ENCODE results near the gene BEX1.
"Not testable (repeated sequence)": the region's sequence is repeated elsewhere in the genome, so short reads cannot be mapped to it uniquely, and the experiment has no call there.

The BEX1 gene

GRCh38 chrX:103063918-103064434 lies at the start of gene BEX1:
TSS of gene BEX1 (minus strand) at chrX:103064171. CDS start at chrX:103063274, 897 bp downstream.
- DNase-seq, result peak; percentile 73 to 86

DNA sequence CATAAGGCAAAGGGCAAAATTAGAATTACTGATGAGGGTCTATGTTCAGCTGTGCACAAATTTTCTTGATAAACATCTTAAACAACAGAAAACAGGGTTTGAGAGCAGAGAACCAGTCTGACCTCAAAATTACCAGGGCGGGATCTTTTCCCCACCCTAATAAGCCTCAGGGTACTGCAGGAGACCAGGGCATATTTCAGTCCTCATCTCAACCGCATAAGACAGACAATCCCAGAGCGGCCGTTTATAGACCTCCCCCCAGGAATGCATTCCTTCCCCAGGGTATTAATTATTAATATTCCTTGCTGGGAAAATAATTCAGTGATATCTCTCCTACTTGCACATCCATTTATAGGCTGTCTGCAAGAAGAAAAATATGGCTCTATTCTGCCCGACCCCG lies 45.5 kb upstream of the BEX1 start:
- not testable (repeated sequence) for DNase-seq

DNA sequence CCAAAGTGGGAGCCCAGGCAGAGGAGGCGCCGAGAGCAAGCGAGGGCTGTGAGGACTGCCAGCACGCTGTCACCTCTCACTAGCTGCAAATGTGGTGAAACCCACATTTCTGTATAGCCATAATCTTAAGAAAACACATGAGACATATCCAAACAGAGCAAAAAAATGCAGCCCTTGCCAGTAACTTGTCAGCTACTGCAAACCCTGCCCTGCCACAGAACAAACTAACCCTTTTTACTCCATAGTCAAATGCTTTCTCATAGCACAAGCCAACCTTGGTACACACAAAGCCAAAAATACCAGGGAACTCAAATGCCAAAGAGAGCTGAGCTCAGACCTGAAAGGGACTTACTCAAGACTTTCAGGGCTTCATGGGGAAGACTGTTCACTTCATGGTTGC lies 43.9 kb upstream of the BEX1 start:
- DNase-seq, result no peak

DNA sequence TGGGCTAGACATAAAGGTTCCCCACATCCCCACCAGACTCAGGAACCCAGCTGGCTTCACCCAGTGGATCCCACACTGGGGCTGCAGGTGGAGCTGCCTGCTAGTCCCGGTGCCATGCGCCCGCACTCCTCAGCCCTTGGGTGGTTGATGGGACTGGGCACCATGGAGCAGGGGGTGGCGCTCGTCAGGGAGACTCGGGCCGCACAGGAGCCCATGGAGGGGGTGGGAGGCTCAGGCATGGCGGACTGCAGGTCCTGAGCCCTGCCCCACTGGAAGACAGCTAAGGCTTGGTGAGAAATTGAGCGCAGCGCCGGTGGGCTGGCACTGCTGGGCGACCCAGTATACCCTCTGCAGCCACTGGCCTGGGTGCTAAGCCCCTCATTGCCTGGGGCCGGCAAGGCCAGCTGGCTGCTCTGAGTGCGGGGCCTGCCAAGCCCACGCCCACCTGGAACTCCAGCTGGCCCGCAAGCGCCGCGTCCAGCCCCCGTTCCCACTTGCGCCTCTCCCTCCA lies 43.3 kb upstream of the BEX1 start:
- DNase-seq, result not testable (repeated sequence)

DNA sequence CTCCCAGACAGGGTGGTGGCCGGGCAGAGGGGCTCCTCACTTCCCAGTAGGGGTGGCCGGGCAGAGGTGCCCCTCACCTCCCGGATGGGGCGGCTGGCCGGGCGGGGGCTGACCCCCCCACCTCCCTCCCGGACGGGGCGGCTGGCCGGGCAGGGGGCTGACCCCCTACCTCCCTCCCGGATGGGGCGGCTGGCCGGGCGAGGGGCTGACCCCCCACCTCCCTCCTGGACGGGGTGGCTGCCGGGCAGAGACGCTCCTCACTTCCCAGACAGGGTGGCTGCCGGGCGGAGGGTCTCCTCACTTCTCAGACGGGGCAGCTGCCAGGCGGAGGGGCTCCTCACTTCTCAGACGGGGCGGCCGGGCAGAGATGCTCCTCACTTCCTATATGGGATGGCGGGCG lies 40.4 kb upstream of the BEX1 start:
- not testable (repeated sequence) for DNase-seq

- not testable (repeated sequence) for DNase-seq
Measured at GRCh38 chrX:103103866-103104265, 39.9 kb upstream of the BEX1 start.

- no peak for DNase-seq
Measured at GRCh38 chrX:103101299-103102042, 37.5 kb upstream of the BEX1 start.

GRCh38 chrX:103100484-103100883 lies 36.5 kb upstream of the BEX1 start:
- DNase-seq, result no peak

- DNase-seq, result no peak
Measured at GRCh38 chrX:103099691-103100090, 35.7 kb upstream of the BEX1 start.

DNA sequence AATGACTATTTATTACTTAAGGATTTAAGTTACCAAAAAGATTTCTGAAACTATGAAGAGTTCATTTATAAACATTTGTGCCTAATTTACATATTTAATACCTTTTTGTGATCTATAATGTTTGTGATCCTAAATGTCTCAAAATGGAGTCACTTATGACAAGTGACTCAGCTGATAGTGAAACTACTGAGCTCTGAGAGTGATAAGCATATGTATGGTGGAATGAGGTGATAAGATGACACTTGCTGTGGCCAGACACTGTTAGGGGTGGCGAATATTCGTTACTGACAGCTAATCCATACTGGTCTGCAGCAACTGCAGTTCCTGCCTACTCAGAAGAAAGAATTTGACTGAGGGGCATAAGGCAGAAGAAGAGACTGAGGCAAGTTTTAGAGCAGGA lies 34.5 kb upstream of the BEX1 start:
- no peak for DNase-seq

GRCh38 chrX:103092942-103093341 lies 29.0 kb upstream of the BEX1 start, which contains the start of gene NXF3:
TSS of gene NXF3 (minus strand) at chrX:103093143. CDS start at chrX:103093023, 120 bp downstream.
- no peak for DNase-seq

DNA sequence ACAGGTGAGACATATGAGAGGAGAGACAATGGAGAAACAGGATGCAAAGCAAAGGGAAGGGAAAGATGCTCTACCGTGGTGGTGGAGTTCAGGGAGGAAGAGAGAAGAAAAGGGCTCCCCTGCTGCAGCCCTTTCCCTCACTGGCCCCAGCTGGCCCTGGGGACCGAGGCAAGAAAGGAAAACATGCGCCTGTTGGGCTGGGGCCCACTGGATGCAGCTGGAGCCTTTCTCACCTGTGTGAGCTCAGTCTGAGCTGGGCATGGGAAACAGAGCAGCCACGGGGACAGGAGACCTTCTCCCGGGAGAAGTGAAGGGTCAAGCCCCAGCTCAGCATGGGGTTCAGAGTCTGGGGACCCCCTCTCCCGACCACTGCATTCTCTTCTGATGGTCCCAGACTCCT lies 17.1 kb upstream of the BEX1 start:
- DNase-seq, result no peak

DNA sequence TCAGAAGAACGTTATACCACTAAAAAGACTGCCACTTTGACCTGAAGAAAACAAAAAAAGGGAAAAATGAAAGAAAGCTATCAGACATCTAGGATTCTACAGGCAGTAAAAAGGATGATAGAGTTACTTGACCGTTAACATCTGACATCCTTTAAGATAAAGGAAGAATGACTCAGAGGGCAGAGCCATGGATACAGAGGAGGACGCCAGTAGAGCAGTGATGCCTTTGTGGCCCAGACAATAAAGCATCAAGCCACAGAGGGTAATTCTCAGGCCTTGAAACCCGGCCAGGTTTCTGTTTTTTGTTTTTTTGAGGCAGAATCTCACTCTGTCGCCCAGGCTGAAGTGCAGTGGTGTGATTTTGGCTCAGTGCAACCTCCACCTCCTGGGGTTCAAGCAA lies 9.5 kb upstream of the BEX1 start:
- no peak for DNase-seq

DNA sequence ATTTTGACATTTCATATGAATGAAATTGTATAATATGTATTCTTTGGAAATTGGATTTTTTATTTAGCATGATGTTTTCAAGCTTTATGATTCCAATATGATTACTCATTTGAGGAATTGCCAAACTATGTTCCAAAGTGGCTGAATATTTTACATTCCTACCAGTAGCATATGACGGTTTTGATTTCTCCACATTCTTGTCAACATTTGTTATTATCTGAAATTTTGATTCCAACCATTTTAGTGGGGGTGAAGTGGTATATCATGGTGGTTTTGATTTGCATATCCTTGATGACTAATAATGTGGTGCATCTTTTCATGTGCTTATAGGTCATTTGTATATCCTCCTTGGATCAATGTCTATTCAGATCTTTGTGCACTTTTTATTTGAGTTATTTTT lies 2.6 kb upstream of the BEX1 start:
- DNase-seq, result no peak

DNA sequence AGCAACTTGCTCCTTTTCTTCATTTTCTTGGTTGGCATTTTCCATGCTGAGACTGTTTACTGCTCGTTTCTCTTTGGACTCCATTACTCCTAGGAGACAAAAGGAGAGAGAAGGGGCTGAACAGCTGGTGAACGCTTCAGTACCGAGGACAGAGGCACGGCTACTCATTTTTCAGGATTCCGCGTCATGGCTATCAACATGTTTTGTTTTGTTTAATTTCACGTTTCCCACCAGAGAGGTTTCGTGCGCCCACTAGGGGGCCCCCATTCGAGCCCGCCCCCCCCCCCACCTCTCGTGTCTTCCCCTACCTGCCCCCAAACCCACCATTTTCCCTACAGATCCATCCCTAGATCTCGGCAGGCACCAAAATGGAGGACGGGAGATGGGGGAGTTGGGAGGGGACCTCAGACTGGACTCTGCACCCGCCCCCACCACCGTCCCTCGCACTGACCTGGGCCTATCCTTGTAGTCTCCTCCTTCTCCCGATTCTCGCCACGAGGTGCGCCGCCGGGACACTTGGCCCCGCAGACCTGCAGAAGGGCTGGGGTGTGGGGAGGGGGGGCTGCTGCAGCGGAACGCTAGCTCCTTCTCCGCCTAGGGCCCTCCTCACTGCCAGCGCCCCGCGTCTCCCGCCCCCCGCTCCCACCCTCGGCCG lies 653 bp downstream of the BEX1 start:
- peak; percentile 9 to 32 for DNase-seq

DNA sequence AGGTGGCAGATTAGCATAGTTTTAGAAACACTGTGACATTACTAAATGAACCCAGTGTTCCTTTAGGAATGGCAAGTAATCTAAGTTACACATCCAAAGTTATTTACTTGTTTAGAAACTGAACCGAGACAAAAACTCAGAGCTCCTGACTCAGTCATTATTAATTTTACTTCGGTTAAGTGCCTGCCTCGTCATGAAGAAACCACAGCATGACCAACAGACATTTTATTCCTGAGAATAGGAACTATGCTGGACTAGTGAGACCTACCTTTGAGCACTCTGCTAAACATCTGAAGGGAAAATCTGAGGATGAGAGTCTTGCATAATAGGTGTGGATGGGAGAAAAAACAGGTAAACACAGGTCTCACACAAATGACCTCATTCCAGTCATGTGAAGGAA lies 2.5 kb downstream of the BEX1 start:
- DNase-seq, result no peak

DNA sequence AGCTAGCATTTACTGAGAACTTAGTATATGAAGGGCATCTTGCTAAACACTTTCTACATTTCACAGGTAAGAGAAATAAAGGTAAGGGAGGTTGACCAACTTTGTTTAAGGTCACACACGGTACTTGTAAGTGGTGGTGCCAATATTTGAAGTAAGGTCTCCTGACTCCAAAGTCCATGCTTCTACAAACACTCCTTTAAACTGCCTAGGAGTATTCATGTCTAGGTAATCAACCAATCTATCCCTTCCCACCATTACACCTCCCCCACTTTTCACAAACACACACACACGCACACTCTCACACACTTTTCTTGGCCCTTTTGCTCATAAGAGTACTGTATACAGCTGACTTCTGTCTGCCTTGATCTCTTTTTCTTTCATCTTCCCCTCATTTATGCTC lies 7.1 kb downstream of the BEX1 start:
- DNase-seq, result no peak

- no peak for DNase-seq
Measured at GRCh38 chrX:103052625-103053024, 11.3 kb downstream of the BEX1 start.

GRCh38 chrX:103051260-103051789 lies 12.6 kb downstream of the BEX1 start:
- no peak for DNase-seq

GRCh38 chrX:103033371-103033770 lies 30.6 kb downstream of the BEX1 start:
- not testable (repeated sequence) for DNase-seq

GRCh38 chrX:103017542-103017941 lies 46.4 kb downstream of the BEX1 start:
- no peak for DNase-seq

DNA sequence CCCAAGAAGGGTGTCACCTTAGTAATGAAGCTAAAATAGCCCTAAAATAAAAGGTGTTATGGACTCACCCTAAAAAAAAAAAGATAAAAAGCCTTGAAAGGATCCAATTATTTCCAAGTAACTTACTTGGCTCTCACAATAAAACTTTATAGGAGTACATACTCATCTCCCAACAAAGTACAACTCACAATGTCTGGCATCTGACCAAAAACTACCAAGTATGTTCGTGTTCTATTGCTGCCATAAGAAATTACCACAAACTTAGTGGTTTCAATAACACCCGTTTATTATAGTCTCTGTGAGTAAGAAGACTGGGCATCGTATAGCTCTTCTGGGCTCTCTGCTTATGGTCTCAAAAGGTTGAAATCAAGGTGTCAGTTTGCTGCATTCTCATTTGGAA lies 51.0 kb downstream of the BEX1 start:
- no peak for DNase-seq

All from NCI-H446 (cell line).